HEK293 (cell line): Measurements from ENCODE around the gene CRYBA1.

Source experiments
- KLF8 ChIP-seq: fragments of 450-650 bp; formaldehyde crosslinking; IDR thresholded peaks from 2 replicates; pipeline ENCODE4 v1.5.1; 2016; ENCODE audit warnings: missing biosample characterization, missing genetic modification characterization
- TCF7L2 ChIP-seq: IDR thresholded peaks from 2 replicates; pipeline ENCODE4 v1.6.1; 2011; ENCODE audit warnings: low read depth, mild to moderate bottlenecking, inconsistent platforms, low read length, moderate library complexity, borderline replicate concordance
- YY1 ChIP-seq: fragments of 450-650 bp; formaldehyde crosslinking; IDR thresholded peaks from 2 replicates; pipeline ENCODE4 v1.5.1; 2018; ENCODE audit warnings: missing biosample characterization, missing genetic modification characterization
- ZNF558 ChIP-seq: fragments of 450-650 bp; formaldehyde crosslinking; IDR thresholded peaks from 2 replicates; pipeline ENCODE4 v1.5.1; 2016; ENCODE audit warnings: missing biosample characterization, missing genetic modification characterization
- ZNF585B ChIP-seq: fragments of 450-650 bp; formaldehyde crosslinking; IDR thresholded peaks from 2 replicates; pipeline ENCODE4 v1.5.1; 2016; ENCODE audit warnings: missing biosample characterization, missing genetic modification characterization
- TF ChIP-seq, protein P1 (sequence below): fragments of 450-650 bp; formaldehyde crosslinking; IDR thresholded peaks from 2 replicates; pipeline ENCODE4 v1.5.1; 2016; ENCODE audit warnings: missing biosample characterization, missing genetic modification characterization
- TF ChIP-seq, protein P2 (sequence below): fragments of 450-650 bp; formaldehyde crosslinking; IDR thresholded peaks from 2 replicates; pipeline ENCODE4 v1.5.1; 2016; ENCODE audit warnings: missing biosample characterization, missing genetic modification characterization
- TF ChIP-seq, protein P3 (sequence below): fragments of 450-650 bp; formaldehyde crosslinking; IDR thresholded peaks from 2 replicates; pipeline ENCODE4 v1.5.1; 2016; ENCODE audit warnings: missing biosample characterization, missing genetic modification characterization, low read depth

DNA sequence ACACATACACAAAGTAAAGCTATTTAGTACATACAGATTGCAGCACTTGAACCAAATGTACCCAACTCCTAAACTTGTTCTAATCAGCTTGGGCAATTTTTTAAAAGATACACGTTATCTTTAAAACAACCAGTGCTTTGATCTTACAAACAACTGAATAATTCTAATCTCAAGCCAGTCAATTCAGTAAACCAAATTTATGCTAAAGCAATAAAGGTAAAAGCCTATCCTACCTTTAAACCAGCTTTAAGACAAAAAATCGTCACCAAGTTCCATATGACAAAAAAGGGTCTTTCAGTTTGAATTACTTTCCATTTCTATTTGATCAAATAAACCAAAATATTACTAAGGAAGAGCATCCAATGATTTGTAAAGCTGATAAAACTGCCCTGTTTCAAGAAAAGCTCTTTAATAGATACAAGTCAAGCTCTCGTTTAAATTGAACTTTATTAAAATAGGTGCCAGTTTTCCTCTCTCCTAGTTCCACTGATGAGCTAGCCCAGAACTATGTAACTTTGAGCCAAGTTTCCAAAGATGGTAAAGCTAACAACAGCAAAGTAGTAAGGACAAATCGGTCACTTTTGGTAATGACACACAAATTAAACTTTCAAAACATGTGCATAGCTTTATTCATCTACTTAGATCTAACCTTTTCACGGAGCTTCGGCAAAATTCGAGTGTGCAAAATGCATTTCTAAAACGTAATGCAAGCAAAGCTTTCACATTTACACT is 10.2 kb downstream of the CRYBA1 start:
- TF ChIP-seq ZNF558 (tag by site-specific recombination) (no peak), KLF8 (tag by site-specific recombination) (no peak), TCF7L2 (no peak), YY1 (tag by site-specific recombination) (no peak), ZNF585B (tag by site-specific recombination) (no peak)
- TF ChIP-seq, protein P1, sequence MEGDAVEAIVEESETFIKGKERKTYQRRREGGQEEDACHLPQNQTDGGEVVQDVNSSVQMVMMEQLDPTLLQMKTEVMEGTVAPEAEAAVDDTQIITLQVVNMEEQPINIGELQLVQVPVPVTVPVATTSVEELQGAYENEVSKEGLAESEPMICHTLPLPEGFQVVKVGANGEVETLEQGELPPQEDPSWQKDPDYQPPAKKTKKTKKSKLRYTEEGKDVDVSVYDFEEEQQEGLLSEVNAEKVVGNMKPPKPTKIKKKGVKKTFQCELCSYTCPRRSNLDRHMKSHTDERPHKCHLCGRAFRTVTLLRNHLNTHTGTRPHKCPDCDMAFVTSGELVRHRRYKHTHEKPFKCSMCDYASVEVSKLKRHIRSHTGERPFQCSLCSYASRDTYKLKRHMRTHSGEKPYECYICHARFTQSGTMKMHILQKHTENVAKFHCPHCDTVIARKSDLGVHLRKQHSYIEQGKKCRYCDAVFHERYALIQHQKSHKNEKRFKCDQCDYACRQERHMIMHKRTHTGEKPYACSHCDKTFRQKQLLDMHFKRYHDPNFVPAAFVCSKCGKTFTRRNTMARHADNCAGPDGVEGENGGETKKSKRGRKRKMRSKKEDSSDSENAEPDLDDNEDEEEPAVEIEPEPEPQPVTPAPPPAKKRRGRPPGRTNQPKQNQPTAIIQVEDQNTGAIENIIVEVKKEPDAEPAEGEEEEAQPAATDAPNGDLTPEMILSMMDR (tag by site-specific recombination) = no peak
- TF ChIP-seq, protein P2, sequence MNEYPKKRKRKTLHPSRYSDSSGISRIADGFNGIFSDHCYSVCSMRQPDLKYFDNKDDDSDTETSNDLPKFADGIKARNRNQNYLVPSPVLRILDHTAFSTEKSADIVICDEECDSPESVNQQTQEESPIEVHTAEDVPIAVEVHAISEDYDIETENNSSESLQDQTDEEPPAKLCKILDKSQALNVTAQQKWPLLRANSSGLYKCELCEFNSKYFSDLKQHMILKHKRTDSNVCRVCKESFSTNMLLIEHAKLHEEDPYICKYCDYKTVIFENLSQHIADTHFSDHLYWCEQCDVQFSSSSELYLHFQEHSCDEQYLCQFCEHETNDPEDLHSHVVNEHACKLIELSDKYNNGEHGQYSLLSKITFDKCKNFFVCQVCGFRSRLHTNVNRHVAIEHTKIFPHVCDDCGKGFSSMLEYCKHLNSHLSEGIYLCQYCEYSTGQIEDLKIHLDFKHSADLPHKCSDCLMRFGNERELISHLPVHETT (tag by site-specific recombination) = no peak
- TF ChIP-seq, protein P3, sequence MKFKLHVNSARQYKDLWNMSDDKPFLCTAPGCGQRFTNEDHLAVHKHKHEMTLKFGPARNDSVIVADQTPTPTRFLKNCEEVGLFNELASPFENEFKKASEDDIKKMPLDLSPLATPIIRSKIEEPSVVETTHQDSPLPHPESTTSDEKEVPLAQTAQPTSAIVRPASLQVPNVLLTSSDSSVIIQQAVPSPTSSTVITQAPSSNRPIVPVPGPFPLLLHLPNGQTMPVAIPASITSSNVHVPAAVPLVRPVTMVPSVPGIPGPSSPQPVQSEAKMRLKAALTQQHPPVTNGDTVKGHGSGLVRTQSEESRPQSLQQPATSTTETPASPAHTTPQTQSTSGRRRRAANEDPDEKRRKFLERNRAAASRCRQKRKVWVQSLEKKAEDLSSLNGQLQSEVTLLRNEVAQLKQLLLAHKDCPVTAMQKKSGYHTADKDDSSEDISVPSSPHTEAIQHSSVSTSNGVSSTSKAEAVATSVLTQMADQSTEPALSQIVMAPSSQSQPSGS (tag by site-specific recombination) = no peak
